CD14-positive monocyte (primary cell): ENCODE data around the gene ITPR3. TPM values are rescaled to one million over a fixed set of nuclear protein-coding genes. Genes with fewer than 3 reads are reported as not detected.

ENCODE experiments used
- DNase-seq, 3 donors: peaks; one replicate each; pipeline ENCODE4 v3.0.0-alpha.2; 2011 to 2022
- H2AFZ ChIP-seq: 2 replicates; pipeline ENCODE4 v1.6.0; 2012; ENCODE audit warnings: mild to moderate bottlenecking, low read depth, low read length, inconsistent platforms; ENCODE audit not compliant: insufficient read depth, poor library complexity, severe bottlenecking
- H3K27ac ChIP-seq, 2 donors: 1 replicate in 1 of 2; 2 replicates in 1 of 2; pipeline ENCODE4 v1.5.1; 2012 to 2013; ENCODE audit warnings: low read length in 2 of 2, control low read depth in 1 of 2, inconsistent platforms in 1 of 2, low read depth in 1 of 2, mild to moderate bottlenecking in 1 of 2
- H3K27me3 ChIP-seq, 2 donors: one replicate each; pipeline versions ENCODE4 v1.6.0 to v1.6.1; 2011 to 2013; ENCODE audit warnings: low read length in 2 of 2; ENCODE audit not compliant: control insufficient read depth in 2 of 2, insufficient read depth in 2 of 2
- H3K36me3 ChIP-seq, 2 donors: replicated peaks in 1 of 2; 1 replicate in 1 of 2; 2 replicates in 1 of 2; pipeline versions ENCODE4 v1.5.1 to v1.6.1; 2012 to 2013; ENCODE audit warnings: low read length in 2 of 2, control low read depth in 1 of 2, inconsistent platforms in 1 of 2, mild to moderate bottlenecking in 1 of 2; ENCODE audit not compliant: insufficient read depth in 2 of 2, control insufficient read depth in 1 of 2
- H3K4me1 ChIP-seq, 2 donors: 1 replicate in 1 of 2; 2 replicates in 1 of 2; pipeline versions ENCODE4 v1.5.1 to v1.6.1; 2012 to 2013; ENCODE audit warnings: low read length in 2 of 2, control low read depth in 1 of 2, inconsistent platforms in 1 of 2, mild to moderate bottlenecking in 1 of 2, moderate library complexity in 1 of 2; ENCODE audit not compliant: insufficient read depth in 2 of 2, control insufficient read depth in 1 of 2
- H3K4me2 ChIP-seq: replicated peaks from 2 replicates; pipeline ENCODE3; 2012; ENCODE audit warnings: low read length, moderate library complexity, mild to moderate bottlenecking; ENCODE audit not compliant: poor library complexity, severe bottlenecking; ENCODE audit errors: extremely low read depth
- H3K4me3 ChIP-seq, 3 experiments: fragments of 200-600 bp in 1 of 3; sonication (generic) in 1 of 3; replicated peaks in 1 of 3; 1 replicate in 2 of 3; 2 replicates in 1 of 3; pipeline ENCODE4 v1.5.1; 2011 to 2013; ENCODE audit warnings: low read length in 3 of 3, mild to moderate bottlenecking in 3 of 3, control low read depth in 2 of 3, low read depth in 2 of 3, inconsistent platforms in 1 of 3, moderate library complexity in 1 of 3
- H3K79me2 ChIP-seq: 2 replicates; pipeline ENCODE4 v1.6.0; 2012; ENCODE audit warnings: mild to moderate bottlenecking, control low read depth, inconsistent platforms, low read length, moderate library complexity; ENCODE audit not compliant: insufficient read depth
- H3K9ac ChIP-seq: 2 replicates; pipeline ENCODE4 v1.6.0; 2017; ENCODE audit warnings: low read length, mild to moderate bottlenecking; ENCODE audit not compliant: insufficient read depth, poor library complexity, severe bottlenecking
- H3K9me3 ChIP-seq, 2 donors: replicated peaks in 1 of 2; 1 replicate in 1 of 2; 2 replicates in 1 of 2; pipeline versions ENCODE4 v1.5.1 to v1.6.1; 2012 to 2013; ENCODE audit warnings: low read length in 2 of 2, control low read depth in 1 of 2; ENCODE audit not compliant: control insufficient read depth in 1 of 2, insufficient read depth in 1 of 2
- H4K20me1 ChIP-seq: 2 replicates; pipeline ENCODE4 v1.6.0; 2012; ENCODE audit warnings: mild to moderate bottlenecking, low read length, control low read depth, moderate library complexity; ENCODE audit not compliant: insufficient read depth
- H3K27ac Mint-ChIP-seq, 7 donors: one replicate each; pipeline ENCODE4 v1.8.0; 2020; ENCODE audit warnings: mild to moderate bottlenecking in 7 of 7, mixed read lengths in 7 of 7, moderate library complexity in 6 of 7, inconsistent platforms in 2 of 7
- H3K27me3 Mint-ChIP-seq, 3 donors: one replicate each; pipeline ENCODE4 v1.8.0; 2021 to 2022; ENCODE audit warnings: low read depth in 3 of 3, mild to moderate bottlenecking in 3 of 3, mixed read lengths in 3 of 3, moderate library complexity in 3 of 3, inconsistent platforms in 1 of 3
- H3K36me3 Mint-ChIP-seq, 2 donors: one replicate each; pipeline ENCODE4 v1.8.0; 2020; ENCODE audit warnings: mixed read lengths in 2 of 2, inconsistent platforms in 1 of 2, mild to moderate bottlenecking in 1 of 2
- H3K4me1 Mint-ChIP-seq: one replicate; pipeline ENCODE4 v1.8.0; 2020; ENCODE audit warnings: mild to moderate bottlenecking, mixed read lengths
- H3K4me3 Mint-ChIP-seq, 2 donors: one replicate each; pipeline ENCODE4 v1.8.0; 2020; ENCODE audit warnings: mild to moderate bottlenecking in 2 of 2, mixed read lengths in 2 of 2, moderate library complexity in 1 of 2
- H3K9me3 Mint-ChIP-seq, 7 donors: one replicate each; pipeline ENCODE4 v1.8.0; 2020 to 2022; ENCODE audit warnings: mixed read lengths in 7 of 7, mild to moderate bottlenecking in 6 of 7, moderate library complexity in 6 of 7, inconsistent platforms in 2 of 7
- CTCF ChIP-seq: fragments of 200-600 bp; IDR thresholded peaks from one replicate; pipeline ENCODE4 v1.8.0; 2022; ENCODE audit warnings: antibody characterized with exemption, mild to moderate bottlenecking
- WGBS: methylation state at CpG from one replicate; pipeline ENCODE4 v1.1.5; 2013; ENCODE audit warnings: missing lambda C conversion rate; ENCODE audit not compliant: insufficient coverage; 5-methylcytosine and 5-hydroxymethylcytosine counted together
- intact Hi-C, 2 donors: fragments of 100-400 bp; cut with micrococcal nuclease; formaldehyde crosslinking; loops; one replicate each; pipeline versions ENCODE4 v1.15.0 to v1.15.1; 2023
- polyA plus RNA-seq, 3 donors: library from polyadenylated mRNA; depleted of rRNA in 1 of 3; unstranded in 2 of 3; stranded (reverse) in 1 of 3; fragments of 300-500 nt in 2 of 3; fragments of >200 nt in 1 of 3; fragmentation: Illumina TruSeq in 2 of 3; gene quantifications; 1 replicate in 2 of 3; 2 replicates in 1 of 3; pipeline ENCODE4 v1.2.3, GENCODE V29; 2012 to 2021

The ITPR3 gene
- polyA plus RNA-seq, 3 donors: 1.8 TPM; not detected in 2

GRCh38 chr6:33622456-33623431 is 1.6 kb downstream of the ITPR3 start:
- TF ChIP-seq CTCF: no peak
- 72% methylated on average over 2 of the region's 12 CpGs for WGBS
- H3K4me3 ChIP-seq: peak overlapping the region in 1 of 3 experiments; percentile 96
- H3K4me2 ChIP-seq: no peak overlapping the region
- no peaks in the 10 kb centered on the region for H3K36me3 ChIP-seq
- no peak overlapping the region for H2AFZ ChIP-seq
- H3K4me3 Mint-ChIP-seq: peak overlapping the region; percentile 80 to 89
- H3K27ac Mint-ChIP-seq: no peak overlapping the region
- DNase-seq: no peak
- H3K36me3 Mint-ChIP-seq: peaks cover 2 to 7% of the 10 kb centered on the region in 2 donors
- H3K27me3 Mint-ChIP-seq: peaks cover 19 to 47% (median 24%) of the 10 kb centered on the region in 3 donors
- peaks cover 14 to 32% of the 10 kb centered on the region in 2 donors for H3K4me1 ChIP-seq
- H3K79me2 ChIP-seq: no peaks in the 10 kb centered on the region
- no peaks in the 10 kb centered on the region for H3K9me3 ChIP-seq
- H3K27ac ChIP-seq: no peak overlapping the region
- intact Hi-C loops: no loop called here
- peaks cover 3 to 31% of the 10 kb centered on the region in 2 donors for H3K27me3 ChIP-seq
- peaks cover 0 to 4% (median 2%) of the 10 kb centered on the region in 7 donors for H3K9me3 Mint-ChIP-seq
- no peaks in the 10 kb centered on the region for H4K20me1 ChIP-seq
- peaks cover 41% of the 10 kb centered on the region for H3K4me1 Mint-ChIP-seq
- no peak overlapping the region for H3K9ac ChIP-seq

- intact Hi-C loops: no loop called here
- H3K27me3 ChIP-seq: peaks cover 3 to 31% of the 10 kb centered on the region in 2 donors
- Mint-ChIP-seq H3K4me3 (no peak overlapping the region), H3K4me1 (peaks cover 41% of the 10 kb centered on the region), H3K9me3 (peaks cover 0 to 4% (median 2%) of the 10 kb centered on the region in 7 donors), H3K27ac (peak overlapping the region in 1 of 7 donors; percentile 64), H3K36me3 (peaks cover 2 to 7% of the 10 kb centered on the region in 2 donors), H3K27me3 (peaks cover 18 to 39% (median 24%) of the 10 kb centered on the region in 3 donors)
- H4K20me1 ChIP-seq: no peaks in the 10 kb centered on the region
- H3K79me2 ChIP-seq: no peaks in the 10 kb centered on the region
- H3K4me1 ChIP-seq: peaks cover 14 to 32% of the 10 kb centered on the region in 2 donors
- H3K9ac ChIP-seq: no peak overlapping the region
- H3K27ac ChIP-seq: no peak overlapping the region
- DNase-seq: no peak
- no peaks in the 10 kb centered on the region for H3K36me3 ChIP-seq
- no peak overlapping the region for H2AFZ ChIP-seq
- H3K9me3 ChIP-seq: no peaks in the 10 kb centered on the region
- no peak for TF ChIP-seq CTCF
- WGBS: 100% methylated on average over 6 of the region's 6 CpGs
- no peak overlapping the region for H3K4me3 ChIP-seq
- no peak overlapping the region for H3K4me2 ChIP-seq
These were observed 2.8 kb downstream of the ITPR3 start for GRCh38 chr6:33623895-33624381.
